Measurements from ENCODE around the gene CRHR1. TPM values are rescaled to one million over a fixed set of nuclear protein-coding genes. Genes with fewer than 3 reads are reported as not detected.

CRHR1 gene
- total RNA-seq, 1 donor from 2014 or later, result not detected

- H3K27me3 Mint-ChIP-seq (ENCODE audit: unreplicated experiment), result peaks cover 4% of the 10 kb centered on the region
- no peaks in the 10 kb centered on the region for H3K4me1 Mint-ChIP-seq (ENCODE audit: unreplicated experiment)
- no peak for DNase-seq (ENCODE audit: low spot score)
- H3K36me3 Mint-ChIP-seq (ENCODE audit: low read depth, unreplicated experiment), result no peaks in the 10 kb centered on the region
- H3K4me3 Mint-ChIP-seq (ENCODE audit: unreplicated experiment), result no peak overlapping the region
- H3K27ac Mint-ChIP-seq (ENCODE audit: unreplicated experiment), result no peak overlapping the region
- no peaks in the 10 kb centered on the region for H3K9me3 Mint-ChIP-seq (ENCODE audit: unreplicated experiment)
- no peak for TF ChIP-seq CTCF (IDR thresholded peaks at IDR 0.05; ENCODE audit: unreplicated experiment)
These were observed 41.7 kb downstream of the CRHR1 start for GRCh38 chr17:45825792-45826191.

GRCh38 chr17:45826919-45827588, 42.9 kb downstream of the CRHR1 start:
- no peak for DNase-seq (ENCODE audit: low spot score)
- Mint-ChIP-seq H3K27me3 (ENCODE audit: unreplicated experiment) (peaks cover 5% of the 10 kb centered on the region), H3K27ac (ENCODE audit: unreplicated experiment) (no peak overlapping the region), H3K4me1 (ENCODE audit: unreplicated experiment) (no peaks in the 10 kb centered on the region), H3K4me3 (ENCODE audit: unreplicated experiment) (no peak overlapping the region), H3K36me3 (ENCODE audit: low read depth, unreplicated experiment) (no peaks in the 10 kb centered on the region), H3K9me3 (ENCODE audit: unreplicated experiment) (no peaks in the 10 kb centered on the region)
- TF ChIP-seq CTCF (IDR thresholded peaks at IDR 0.05; ENCODE audit: unreplicated experiment), result no peak

GRCh38 chr17:45828171-45828570, 44.1 kb downstream of the CRHR1 start:
- H3K36me3 Mint-ChIP-seq (ENCODE audit: low read depth, unreplicated experiment), result no peaks in the 10 kb centered on the region
- TF ChIP-seq CTCF (IDR thresholded peaks at IDR 0.05; ENCODE audit: unreplicated experiment), result no peak
- peaks cover 5% of the 10 kb centered on the region for H3K27me3 Mint-ChIP-seq (ENCODE audit: unreplicated experiment)
- no peak for DNase-seq (ENCODE audit: low spot score)
- no peak overlapping the region for H3K27ac Mint-ChIP-seq (ENCODE audit: unreplicated experiment)
- H3K4me3 Mint-ChIP-seq (ENCODE audit: unreplicated experiment), result no peak overlapping the region
- no peaks in the 10 kb centered on the region for H3K9me3 Mint-ChIP-seq (ENCODE audit: unreplicated experiment)
- no peaks in the 10 kb centered on the region for H3K4me1 Mint-ChIP-seq (ENCODE audit: unreplicated experiment)

GRCh38 chr17:45828582-45829133, 44.5 kb downstream of the CRHR1 start:
- Mint-ChIP-seq H3K4me3 (ENCODE audit: unreplicated experiment) (no peak overlapping the region), H3K36me3 (ENCODE audit: low read depth, unreplicated experiment) (no peaks in the 10 kb centered on the region), H3K9me3 (ENCODE audit: unreplicated experiment) (no peaks in the 10 kb centered on the region), H3K27ac (ENCODE audit: unreplicated experiment) (no peak overlapping the region), H3K27me3 (ENCODE audit: unreplicated experiment) (peaks cover 5% of the 10 kb centered on the region), H3K4me1 (ENCODE audit: unreplicated experiment) (no peaks in the 10 kb centered on the region)
- no peak for TF ChIP-seq CTCF (IDR thresholded peaks at IDR 0.05; ENCODE audit: unreplicated experiment)
- no peak for DNase-seq (ENCODE audit: low spot score)

- Mint-ChIP-seq H3K9me3 (ENCODE audit: unreplicated experiment) (no peaks in the 10 kb centered on the region), H3K27ac (ENCODE audit: unreplicated experiment) (no peak overlapping the region), H3K27me3 (ENCODE audit: unreplicated experiment) (peaks cover 1% of the 10 kb centered on the region), H3K4me1 (ENCODE audit: unreplicated experiment) (no peaks in the 10 kb centered on the region), H3K36me3 (ENCODE audit: low read depth, unreplicated experiment) (no peaks in the 10 kb centered on the region), H3K4me3 (ENCODE audit: unreplicated experiment) (no peak overlapping the region)
- DNase-seq (ENCODE audit: low spot score), result no peak
- TF ChIP-seq CTCF (IDR thresholded peaks at IDR 0.05; ENCODE audit: unreplicated experiment), result no peak
These were observed 49.8 kb downstream of the CRHR1 start for GRCh38 chr17:45833920-45834319.
